Mesenchymal stem cell (in vitro differentiated cells and primary cell): Measurements from ENCODE around the gene MYO18B.

Experiments
- DNase-seq: peaks from one replicate; pipeline ENCODE4 v3.0.0-alpha.2; 2013
- H2AFZ ChIP-seq: one replicate; pipeline ENCODE4 v1.6.1; 2013; ENCODE audit warnings: low read depth, mild to moderate bottlenecking, control low read depth, inconsistent platforms, low read length, moderate library complexity
- H2AK5ac ChIP-seq: 2 replicates; pipeline ENCODE4 v1.6.1; 2013; ENCODE audit warnings: low read length, moderate library complexity, mild to moderate bottlenecking, inconsistent platforms; ENCODE audit not compliant: severe bottlenecking
- H2BK120ac ChIP-seq: one replicate; pipeline ENCODE4 v1.6.1; 2013; ENCODE audit warnings: low read depth, mild to moderate bottlenecking, inconsistent platforms, low read length, moderate library complexity
- H2BK12ac ChIP-seq, 2 experiments: one replicate each; pipeline ENCODE4 v1.6.1; 2013; ENCODE audit warnings: inconsistent platforms in 2 of 2, low read length in 2 of 2, mild to moderate bottlenecking in 2 of 2, moderate library complexity in 2 of 2, control low read depth in 1 of 2
- H2BK15ac ChIP-seq: one replicate; pipeline ENCODE4 v1.6.1; 2013; ENCODE audit warnings: mild to moderate bottlenecking, low read depth, inconsistent platforms; ENCODE audit not compliant: poor library complexity, severe bottlenecking
- H2BK5ac ChIP-seq: 2 replicates; pipeline ENCODE4 v1.6.1; 2013; ENCODE audit warnings: low read depth, mild to moderate bottlenecking, low read length, control low read depth, inconsistent platforms; ENCODE audit not compliant: poor library complexity, severe bottlenecking
- H3K14ac ChIP-seq, 2 experiments: one replicate each; pipeline ENCODE4 v1.6.1; 2013; ENCODE audit warnings: inconsistent platforms in 2 of 2, low read length in 2 of 2, control low read depth in 1 of 2, mild to moderate bottlenecking in 1 of 2, moderate library complexity in 1 of 2
- H3K18ac ChIP-seq, 2 experiments: one replicate each; pipeline ENCODE4 v1.6.1; 2013; ENCODE audit warnings: inconsistent platforms in 2 of 2, low read length in 2 of 2, control low read depth in 1 of 2, low read depth in 1 of 2, mild to moderate bottlenecking in 1 of 2
- H3K23ac ChIP-seq, 2 experiments: one replicate each; pipeline ENCODE4 v1.6.1; 2013; ENCODE audit warnings: inconsistent platforms in 2 of 2, low read length in 2 of 2, mild to moderate bottlenecking in 2 of 2, moderate library complexity in 2 of 2, control low read depth in 1 of 2
- H3K27ac ChIP-seq: 2 replicates; pipeline ENCODE4 v1.5.1; 2013; ENCODE audit warnings: mild to moderate bottlenecking, moderate library complexity, low read length, control low read depth, inconsistent platforms; ENCODE audit not compliant: poor library complexity, severe bottlenecking
- H3K27me3 ChIP-seq, 2 experiments: 2 replicates each; pipeline versions ENCODE4 v1.6.1 to v1.7.0; 2013; ENCODE audit warnings: low read length in 2 of 2, mild to moderate bottlenecking in 2 of 2, moderate library complexity in 2 of 2, control low read depth in 1 of 2, inconsistent platforms in 1 of 2; ENCODE audit not compliant: control insufficient read depth in 1 of 2, insufficient read depth in 1 of 2
- H3K36me3 ChIP-seq, 2 experiments: 2 replicates each; pipeline versions ENCODE4 v1.6.1 to v1.7.0; 2013; ENCODE audit warnings: low read length in 2 of 2, control low read depth in 1 of 2, inconsistent platforms in 1 of 2, low read depth in 1 of 2, mild to moderate bottlenecking in 1 of 2; ENCODE audit not compliant: insufficient read depth in 2 of 2, control insufficient read depth in 1 of 2
- H3K4ac ChIP-seq, 2 experiments: one replicate each; pipeline ENCODE4 v1.6.1; 2013; ENCODE audit warnings: inconsistent platforms in 2 of 2, low read length in 2 of 2, mild to moderate bottlenecking in 2 of 2, moderate library complexity in 2 of 2, control low read depth in 1 of 2, low read depth in 1 of 2
- H3K4me1 ChIP-seq: 2 replicates; pipeline ENCODE4 v1.6.1; 2013; ENCODE audit warnings: low read depth, low read length, control low read depth; ENCODE audit not compliant: control insufficient read depth, insufficient read depth
- H3K4me2 ChIP-seq: 2 replicates; pipeline ENCODE4 v1.6.1; 2013; ENCODE audit warnings: low read length, mild to moderate bottlenecking, inconsistent platforms; ENCODE audit not compliant: poor library complexity, severe bottlenecking
- H3K4me3 ChIP-seq, 2 experiments: 2 replicates each; pipeline versions ENCODE4 v1.5.1 to v1.7.0; 2013; ENCODE audit warnings: low read length in 2 of 2, mild to moderate bottlenecking in 2 of 2, control low read depth in 1 of 2, low read depth in 1 of 2; ENCODE audit not compliant: insufficient read depth in 1 of 2
- H3K79me1 ChIP-seq: replicated peaks from 2 replicates; pipeline ENCODE4 v1.6.1; 2013; ENCODE audit warnings: mild to moderate bottlenecking, control low read depth, low read length, inconsistent platforms; ENCODE audit not compliant: poor library complexity, severe bottlenecking
- H3K9ac ChIP-seq: 2 replicates; pipeline ENCODE4 v1.7.0; 2013; ENCODE audit warnings: mild to moderate bottlenecking, low read length, moderate library complexity
- H3K9me3 ChIP-seq: 2 replicates; pipeline ENCODE4 v1.7.0; 2013; ENCODE audit warnings: mild to moderate bottlenecking, low read length; ENCODE audit not compliant: control insufficient read depth
- H4K8ac ChIP-seq: one replicate; pipeline ENCODE4 v1.6.1; 2013; ENCODE audit warnings: inconsistent platforms, mild to moderate bottlenecking, low read length, moderate library complexity
- H4K91ac ChIP-seq: one replicate; pipeline ENCODE4 v1.6.1; 2013; ENCODE audit warnings: mild to moderate bottlenecking, low read length, inconsistent platforms
- WGBS: methylation state at CpG from one replicate; pipeline ENCODE4 v1.1.7; 2013; ENCODE audit warnings: mixed read lengths; 5-methylcytosine and 5-hydroxymethylcytosine counted together

Gene MYO18B

GRCh38 chr22:25844601-25845000 is 102.6 kb downstream of the MYO18B start:
- Histone ChIP-seq H4K8ac (no peak overlapping the region), H4K91ac (no peak overlapping the region), H2BK12ac (no peak overlapping the region), H3K18ac (no peak overlapping the region), H3K14ac (no peak overlapping the region), H2BK15ac (no peak overlapping the region), H3K79me1 (no peaks in the 10 kb centered on the region), H3K4me2 (no peak overlapping the region), H2BK120ac (no peak overlapping the region), H3K23ac (no peak overlapping the region), H2BK5ac (no peak overlapping the region), H3K27me3 (peaks cover 0 to 7% of the 10 kb centered on the region in 2 experiments), H3K9me3 (no peaks in the 10 kb centered on the region), H3K27ac (no peak overlapping the region), H2AK5ac (no peak overlapping the region), H3K4ac (no peak overlapping the region), H3K9ac (no peak overlapping the region), H2AFZ (no peak overlapping the region), H3K4me1 (no peaks in the 10 kb centered on the region), H3K4me3 (no peak overlapping the region), H3K36me3 (no peaks in the 10 kb centered on the region)
- WGBS, result 82% methylated on average over 8 of the region's 8 CpGs
- DNase-seq, result no peak

DNA sequence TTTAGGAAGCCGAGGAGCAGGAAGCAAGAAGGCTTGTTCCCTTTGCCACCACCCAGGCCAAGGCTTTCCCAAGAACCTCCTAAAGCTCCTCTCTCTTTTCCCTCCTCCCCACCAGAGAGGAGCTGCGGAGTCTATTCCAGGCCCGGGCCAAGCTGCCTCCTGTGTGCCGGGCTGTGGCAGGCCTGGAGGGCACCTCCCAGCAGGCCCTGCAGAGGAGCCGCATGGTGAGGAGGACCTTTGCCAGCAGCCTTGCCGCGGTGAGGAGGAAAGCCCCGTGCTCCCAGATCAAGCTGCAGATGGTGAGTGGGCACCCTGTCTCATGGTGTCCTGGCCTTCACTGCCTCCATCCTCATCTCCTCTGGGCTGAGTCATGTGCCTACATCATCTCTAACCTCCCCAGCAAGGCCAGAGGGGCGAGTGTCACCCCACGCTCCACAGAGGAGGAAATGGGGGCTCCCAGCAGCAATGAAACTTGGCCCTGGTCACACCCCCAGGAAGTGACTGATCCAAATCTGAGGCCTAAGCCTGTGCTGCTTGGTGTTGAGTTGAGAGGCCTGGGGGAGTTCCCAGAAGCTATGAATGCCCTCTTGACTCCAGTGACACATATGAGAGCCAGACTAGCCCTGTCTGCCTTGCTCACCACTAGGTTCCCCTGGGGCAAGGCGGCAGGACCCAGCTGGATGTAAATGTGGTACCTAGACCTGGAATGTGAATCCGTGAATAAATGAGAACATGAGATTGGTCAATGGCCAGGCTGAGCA is 104.2 kb downstream of the MYO18B start:
- Histone ChIP-seq H3K4me1 (no peaks in the 10 kb centered on the region), H3K27ac (no peak overlapping the region), H3K27me3 (peaks cover 0 to 3% of the 10 kb centered on the region in 2 experiments), H3K23ac (no peak overlapping the region), H2BK120ac (no peak overlapping the region), H2AK5ac (no peak overlapping the region), H2BK12ac (no peak overlapping the region), H3K4ac (no peak overlapping the region), H3K36me3 (no peaks in the 10 kb centered on the region), H3K4me2 (no peak overlapping the region), H3K9me3 (no peaks in the 10 kb centered on the region), H3K79me1 (no peaks in the 10 kb centered on the region), H3K4me3 (no peak overlapping the region), H4K91ac (no peak overlapping the region), H2BK15ac (no peak overlapping the region), H4K8ac (no peak overlapping the region), H3K9ac (no peak overlapping the region), H3K14ac (no peak overlapping the region), H3K18ac (no peak overlapping the region), H2BK5ac (no peak overlapping the region), H2AFZ (no peak overlapping the region)
- WGBS, result 79% methylated on average over 12 of the region's 12 CpGs
- no peak for DNase-seq

DNA sequence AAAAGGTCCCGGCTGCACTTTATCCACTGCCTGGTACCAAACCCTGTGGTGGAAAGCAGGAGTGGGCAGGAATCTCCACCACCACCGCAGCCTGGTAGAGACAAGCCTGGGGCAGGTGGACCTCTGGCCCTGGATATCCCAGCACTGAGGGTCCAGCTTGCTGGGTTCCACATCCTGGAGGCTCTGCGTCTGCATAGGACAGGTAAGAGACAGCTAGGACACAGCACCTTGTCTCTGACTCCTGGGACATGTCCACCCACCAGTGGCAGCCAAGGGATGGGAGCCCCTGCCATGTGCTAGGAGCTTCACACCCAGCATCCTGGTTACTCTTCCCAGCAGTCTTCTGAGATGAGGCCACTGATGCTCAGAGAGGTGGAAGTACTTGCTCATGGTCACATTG is 105.5 kb downstream of the MYO18B start:
- Histone ChIP-seq H2BK15ac (no peak overlapping the region), H3K4me3 (no peak overlapping the region), H3K9me3 (no peaks in the 10 kb centered on the region), H3K27me3 (peaks cover 0 to 3% of the 10 kb centered on the region in 2 experiments), H3K9ac (no peak overlapping the region), H2BK5ac (no peak overlapping the region), H3K14ac (no peak overlapping the region), H2BK120ac (no peak overlapping the region), H3K36me3 (no peaks in the 10 kb centered on the region), H2BK12ac (no peak overlapping the region), H3K4ac (no peak overlapping the region), H3K27ac (no peak overlapping the region), H4K8ac (no peak overlapping the region), H3K79me1 (no peaks in the 10 kb centered on the region), H2AK5ac (no peak overlapping the region), H3K18ac (no peak overlapping the region), H2AFZ (no peak overlapping the region), H3K23ac (no peak overlapping the region), H4K91ac (no peak overlapping the region), H3K4me1 (no peaks in the 10 kb centered on the region), H3K4me2 (no peak overlapping the region)
- 95% methylated on average over 3 of the region's 3 CpGs for WGBS
- no peak for DNase-seq

GRCh38 chr22:25848954-25849353 is 107.0 kb downstream of the MYO18B start:
- H3K4me2 ChIP-seq, result no peak overlapping the region
- H2BK5ac ChIP-seq, result no peak overlapping the region
- no peak overlapping the region for H2BK120ac ChIP-seq
- H2BK12ac ChIP-seq, result no peak overlapping the region
- H2BK15ac ChIP-seq, result no peak overlapping the region
- no peak overlapping the region for H3K14ac ChIP-seq
- no peak overlapping the region for H2AK5ac ChIP-seq
- no peak overlapping the region for H4K91ac ChIP-seq
- WGBS, result 79% methylated on average over 9 of the region's 10 CpGs
- H3K4me3 ChIP-seq, result no peak overlapping the region
- H3K27ac ChIP-seq, result no peak overlapping the region
- no peaks in the 10 kb centered on the region for H3K36me3 ChIP-seq
- H4K8ac ChIP-seq, result no peak overlapping the region
- no peak overlapping the region for H3K18ac ChIP-seq
- no peak overlapping the region for H3K4ac ChIP-seq
- H3K9me3 ChIP-seq, result no peaks in the 10 kb centered on the region
- H2AFZ ChIP-seq, result no peak overlapping the region
- H3K9ac ChIP-seq, result no peak overlapping the region
- no peaks in the 10 kb centered on the region for H3K4me1 ChIP-seq
- H3K23ac ChIP-seq, result no peak overlapping the region
- H3K79me1 ChIP-seq, result no peaks in the 10 kb centered on the region
- DNase-seq, result no peak
- peaks cover 0 to 3% of the 10 kb centered on the region in 2 experiments for H3K27me3 ChIP-seq
